ENCODE data around the gene FTO.

Gene FTO

DNA sequence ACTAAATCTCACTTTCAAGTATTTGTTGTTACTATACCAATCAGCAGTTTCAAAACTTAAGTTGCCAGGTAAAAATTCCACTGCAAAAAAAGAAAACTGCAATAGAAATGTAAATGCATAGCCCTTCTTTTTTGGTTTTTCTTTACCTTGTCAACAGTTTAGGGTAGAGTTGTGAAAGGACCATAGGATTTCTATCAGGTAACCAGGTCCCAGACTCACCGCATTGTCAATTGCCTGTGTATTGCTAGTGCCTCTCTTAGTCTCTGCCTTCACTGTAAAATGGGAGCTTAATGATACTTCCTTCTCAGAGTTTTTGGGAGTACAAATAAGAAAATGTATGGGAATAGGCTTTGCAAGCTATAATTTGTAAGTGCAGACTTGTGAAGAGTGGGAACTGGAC is 145.0 kb downstream of the FTO start:
- no peak for TF ChIP-seq ZNF274 (IDR thresholded peaks at IDR 0.05; ENCODE audit: low read depth, low read length)
- H3K4me3 ChIP-seq (ENCODE audit: low read length), result no peak overlapping the region

- no peak for TF ChIP-seq ZNF274 (IDR thresholded peaks at IDR 0.05; ENCODE audit: low read depth, low read length)
- no peak overlapping the region for H3K4me3 ChIP-seq (ENCODE audit: low read length)
Measured at GRCh38 chr16:53849585-53849984, 145.6 kb downstream of the FTO start.

DNA sequence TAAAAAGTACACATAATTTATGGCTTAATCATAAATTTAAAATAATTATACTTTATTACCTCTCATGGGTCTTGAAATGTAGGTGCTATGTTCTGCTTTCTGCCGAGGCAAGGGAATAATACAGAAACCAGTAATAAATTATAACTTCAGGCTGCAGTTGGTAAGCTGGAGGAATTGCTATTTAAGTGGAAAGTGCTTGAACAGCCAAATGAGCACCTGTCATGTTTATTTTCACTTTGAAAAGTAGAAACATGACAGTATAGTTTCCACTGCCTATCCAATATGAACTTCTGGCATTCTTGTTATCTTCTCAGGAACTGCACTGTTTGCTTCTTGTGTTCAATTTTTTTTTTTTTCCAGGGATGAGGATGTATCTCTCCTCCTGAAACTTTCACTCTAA is 146.0 kb downstream of the FTO start:
- H3K4me3 ChIP-seq (ENCODE audit: low read length), result no peak overlapping the region
- TF ChIP-seq ZNF274 (IDR thresholded peaks at IDR 0.05; ENCODE audit: low read depth, low read length), result no peak

DNA sequence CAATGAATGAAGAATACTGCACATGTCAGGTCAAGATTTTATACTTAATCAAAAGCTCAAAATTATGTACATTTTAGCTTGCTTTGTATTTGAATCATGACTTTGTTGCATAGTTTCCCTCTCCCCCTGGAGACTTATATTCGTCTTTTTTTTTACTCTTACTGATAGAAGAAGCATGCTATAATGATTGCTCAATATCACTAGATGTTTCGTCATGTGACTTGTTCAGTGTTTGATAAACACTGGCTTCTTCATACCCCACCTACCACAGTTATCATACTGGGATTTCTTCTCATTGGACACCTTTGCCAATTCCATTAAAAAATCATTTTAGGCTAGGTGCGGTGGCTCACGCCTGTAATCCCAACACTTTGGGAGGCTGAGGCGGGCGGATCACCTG is 148.7 kb downstream of the FTO start:
- H3K4me3 ChIP-seq (ENCODE audit: low read length), result no peak overlapping the region
- TF ChIP-seq ZNF274 (IDR thresholded peaks at IDR 0.05; ENCODE audit: low read depth, low read length), result no peak

DNA sequence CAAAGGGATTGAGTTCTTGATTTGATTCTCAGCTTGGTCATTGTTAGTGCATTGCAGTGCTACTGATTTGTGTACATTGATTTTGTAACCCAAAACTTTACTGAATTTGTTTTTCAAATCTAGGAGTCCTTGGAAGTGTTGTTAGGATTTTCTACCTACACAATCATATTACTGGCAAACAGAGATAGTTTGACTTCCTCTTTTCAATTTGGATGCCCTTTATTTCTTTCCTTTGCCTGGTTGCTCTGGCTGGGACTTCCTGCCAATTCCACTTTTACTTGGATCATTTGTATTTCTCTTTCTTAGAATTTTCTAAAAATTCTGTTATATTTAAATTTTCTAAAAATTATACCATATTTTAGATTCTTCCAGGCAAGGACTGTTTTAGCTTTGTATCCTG is 151.1 kb downstream of the FTO start:
- TF ChIP-seq ZNF274 (IDR thresholded peaks at IDR 0.05; ENCODE audit: low read depth, low read length), result no peak
- H3K4me3 ChIP-seq (ENCODE audit: low read length), result no peak overlapping the region

DNA sequence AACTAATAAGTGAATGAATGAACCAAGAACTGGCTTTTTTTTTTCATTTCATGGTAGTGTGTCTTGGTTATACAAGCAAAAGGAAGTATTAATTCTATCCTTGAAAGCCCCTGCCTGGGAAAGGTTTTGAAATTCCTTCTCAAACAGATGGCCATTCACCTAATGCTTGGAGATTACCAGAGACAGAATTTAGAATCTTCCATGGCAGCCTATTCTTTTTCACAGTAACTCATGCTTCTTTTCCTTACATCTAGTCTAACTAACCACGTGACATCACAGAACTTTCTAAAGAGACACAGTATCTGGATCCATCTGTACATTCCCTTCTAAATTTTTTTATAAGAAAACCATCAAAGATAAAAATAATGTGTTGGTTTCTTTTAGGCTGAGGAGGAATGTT is 151.6 kb downstream of the FTO start:
- no peak overlapping the region for H3K4me3 ChIP-seq (ENCODE audit: low read length)
- TF ChIP-seq ZNF274 (IDR thresholded peaks at IDR 0.05; ENCODE audit: low read depth, low read length), result no peak

DNA sequence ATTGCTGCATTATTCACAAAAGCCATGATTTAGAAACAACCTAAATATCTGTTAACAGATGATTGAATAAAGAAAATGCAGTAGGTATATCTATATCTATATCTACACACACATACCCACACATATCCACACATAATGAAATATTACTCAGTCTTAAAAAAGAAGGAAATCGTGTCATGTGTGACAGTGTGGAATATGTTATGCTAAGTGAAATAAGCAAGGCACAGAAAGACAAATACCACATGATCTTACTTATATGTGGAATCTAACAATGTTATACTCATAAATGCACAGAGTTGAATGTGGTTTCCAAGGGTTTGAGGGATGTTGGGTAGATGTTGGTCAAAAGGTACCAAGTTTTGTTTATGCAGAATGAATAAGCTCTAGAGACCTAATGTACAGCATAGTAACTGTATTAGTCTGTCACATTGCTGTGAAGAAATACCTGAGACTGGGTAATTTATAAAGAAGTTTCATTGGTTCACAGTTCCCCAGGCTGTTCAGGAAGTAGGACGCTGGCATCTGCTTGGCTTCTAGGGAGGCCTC is 156.1 kb downstream of the FTO start:
- H3K4me3 ChIP-seq (ENCODE audit: low read length), result no peak overlapping the region
- TF ChIP-seq ZNF274 (IDR thresholded peaks at IDR 0.05; ENCODE audit: low read depth, low read length), result no peak

DNA sequence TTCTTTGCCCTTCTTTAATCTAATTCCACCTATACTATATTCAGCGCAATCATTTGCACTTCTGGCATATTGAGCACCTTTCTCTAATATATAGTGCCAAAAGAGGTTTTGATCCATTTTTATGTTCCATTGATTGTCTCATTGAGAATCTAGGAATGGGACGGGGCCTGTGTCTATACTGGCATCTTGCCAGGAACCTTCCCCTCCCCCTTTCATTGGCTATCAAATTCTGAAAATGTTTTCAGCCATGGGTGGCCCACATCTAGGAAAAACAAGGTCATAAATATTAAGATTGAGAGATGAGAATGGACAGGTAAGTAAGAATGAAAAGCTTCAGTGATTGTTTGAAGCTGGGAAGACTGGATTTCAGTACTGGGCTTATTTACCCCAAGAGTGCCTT is 159.9 kb downstream of the FTO start:
- no peak overlapping the region for H3K4me3 ChIP-seq (ENCODE audit: low read length)
- TF ChIP-seq ZNF274 (IDR thresholded peaks at IDR 0.05; ENCODE audit: low read depth, low read length), result no peak

- H3K4me3 ChIP-seq (ENCODE audit: low read length), result no peak overlapping the region
- no peak for TF ChIP-seq ZNF274 (IDR thresholded peaks at IDR 0.05; ENCODE audit: low read depth, low read length)
Measured at GRCh38 chr16:53864819-53865493, 161.0 kb downstream of the FTO start.

- TF ChIP-seq ZNF274 (IDR thresholded peaks at IDR 0.05; ENCODE audit: low read depth, low read length), result no peak
- H3K4me3 ChIP-seq (ENCODE audit: low read length), result no peak overlapping the region
Measured at GRCh38 chr16:53865494-53865863, 161.5 kb downstream of the FTO start.

- no peak for TF ChIP-seq ZNF274 (IDR thresholded peaks at IDR 0.05; ENCODE audit: low read depth, low read length)
- no peak overlapping the region for H3K4me3 ChIP-seq (ENCODE audit: low read length)
Measured at GRCh38 chr16:53866520-53866919, 162.6 kb downstream of the FTO start.

- no peak overlapping the region for H3K4me3 ChIP-seq (ENCODE audit: low read length)
- no peak for TF ChIP-seq ZNF274 (IDR thresholded peaks at IDR 0.05; ENCODE audit: low read depth, low read length)
Measured at GRCh38 chr16:53870831-53871230, 166.9 kb downstream of the FTO start.

GRCh38 chr16:53872248-53873221 is 168.6 kb downstream of the FTO start:
- H3K4me3 ChIP-seq (ENCODE audit: low read length), result no peak overlapping the region
- TF ChIP-seq ZNF274 (IDR thresholded peaks at IDR 0.05; ENCODE audit: low read depth, low read length), result no peak

DNA sequence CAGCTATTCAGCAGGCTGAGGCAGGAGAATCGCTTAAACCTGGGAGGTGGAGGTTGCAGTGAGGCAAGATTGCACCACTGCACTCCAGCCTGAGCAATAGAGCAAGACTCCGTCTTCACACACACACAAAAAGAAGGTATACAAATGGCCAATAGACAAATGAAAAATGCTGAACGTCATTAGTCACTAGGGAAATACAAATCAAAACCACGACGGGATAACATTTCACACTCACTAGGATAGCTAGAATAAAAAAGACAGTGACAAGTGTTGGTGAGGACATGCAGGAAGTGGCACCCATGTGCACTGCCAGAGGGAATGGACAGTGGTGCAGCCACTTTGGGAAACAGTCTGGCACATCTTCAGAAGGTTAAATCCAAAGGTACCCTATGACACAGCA is 172.9 kb downstream of the FTO start:
- no peak for TF ChIP-seq ZNF274 (IDR thresholded peaks at IDR 0.05; ENCODE audit: low read depth, low read length)

GRCh38 chr16:53878216-53878615 is 174.3 kb downstream of the FTO start:
- no peak for TF ChIP-seq ZNF274 (IDR thresholded peaks at IDR 0.05; ENCODE audit: low read depth, low read length)
- no peak overlapping the region for H3K4me3 ChIP-seq (ENCODE audit: low read length)

More for the DNA sequence above, 172.9 kb downstream of the FTO start:
- H3K4me3 ChIP-seq (ENCODE audit: low read length), result no peak overlapping the region

All from GM08714 (cell line).